HCT116 (cell line): ENCODE results near the gene CHD1L. TPM values are rescaled to one million over a fixed set of nuclear protein-coding genes. Genes with fewer than 3 reads are reported as not detected.

Experiments used
- ATAC-seq: fragments of 200-7000 bp; cut with Tn5 transposase; 2 replicates; pipeline ENCODE4 v1.9.1; 2020; ENCODE audit warnings: mild to moderate bottlenecking, moderate library complexity
- BruUV-seq: library from RNA; stranded (reverse); fragments of 400-500 nt; replicated peaks from 2 replicates; lab custom pipeline; 2021; lab: Mats Ljungman, UMichigan
- CTCF ChIA-PET: fragments of 300-600 bp; sonication (Branson Sonifier 250); formaldehyde crosslinking; loops from one replicate; lab custom pipeline; 2021; ENCODE audit warnings: antibody characterized with exemption; lab: Charles Lee
- POLR2A ChIA-PET: fragments of 300-600, 350-600 bp; sonication (Branson Sonifier 250); formaldehyde crosslinking; loops from one replicate; lab custom pipeline; 2021; ENCODE audit warnings: antibody characterized with exemption; lab: Charles Lee
- RAD21 ChIA-PET, 2 experiments: fragments of 300-600 bp; sonication (Branson Sonifier 250); formaldehyde crosslinking; loops; one replicate each; lab custom pipeline; 2023; ENCODE audit warnings: low total read pairs in 2 of 2; ENCODE audit not compliant: uncharacterized antibody in 2 of 2, unreplicated experiment in 2 of 2, low non-redundant PET in 1 of 2; lab: Charles Lee
- DNase-seq: peaks from one replicate; pipeline ENCODE4 v3.0.0-alpha.2; 2010; ENCODE audit warnings: low read depth, low spot score
- H2AFZ ChIP-seq: fragments of 200-600 bp; shearing (Covaris generic), sonication (generic); 2 replicates; pipeline ENCODE4 v1.6.1; 2017; ENCODE audit warnings: low read depth, mixed run types, mixed read lengths, antibody characterized with exemption, low read length; ENCODE audit not compliant: poor library complexity, severe bottlenecking
- H3K27ac ChIP-seq: 2 replicates; pipeline ENCODE4 v1.5.1; 2012; ENCODE audit warnings: low read depth, low read length
- H3K27me3 ChIP-seq: fragments of 200-600 bp; sonication (generic); 2 replicates; pipeline ENCODE4 v1.6.1; 2016; ENCODE audit warnings: mixed run types, low read length, mixed read lengths; ENCODE audit not compliant: insufficient read depth
- H3K36me3 ChIP-seq, 2 experiments: fragments of 200-500 bp in 1 of 2; fragments of 200-600 bp in 1 of 2; sonication (Bioruptor generic) in 1 of 2; sonication (generic) in 1 of 2; 2 replicates each; pipeline versions ENCODE4 v1.5.1 to v1.6.1; 2014 to 2016; ENCODE audit warnings: low read length in 2 of 2, inconsistent platforms in 1 of 2, mixed read lengths in 1 of 2, mixed run types in 1 of 2; ENCODE audit not compliant: insufficient read depth in 2 of 2, control insufficient read depth in 1 of 2
- H3K4me1 ChIP-seq, 2 experiments: fragments of 200-600 bp in 1 of 2; sonication (generic) in 1 of 2; 2 replicates each; pipeline versions ENCODE4 v1.5.1 to v1.6.1; 2012 to 2017; ENCODE audit warnings: low read length in 2 of 2, inconsistent platforms in 1 of 2, mild to moderate bottlenecking in 1 of 2, mixed read lengths in 1 of 2, mixed run types in 1 of 2, moderate library complexity in 1 of 2; ENCODE audit not compliant: insufficient read depth in 2 of 2, control insufficient read depth in 1 of 2
- H3K4me2 ChIP-seq: fragments of 200-600 bp; sonication (generic); 2 replicates; pipeline ENCODE4 v1.6.1; 2017; ENCODE audit warnings: mixed run types, low read length, mixed read lengths
- H3K4me3 ChIP-seq, 2 experiments: fragments of 200-600 bp in 1 of 2; sonication (generic) in 1 of 2; replicated peaks in 1 of 2; 2 replicates each; pipeline ENCODE4 v1.5.1; 2011 to 2016; ENCODE audit warnings: low read length in 2 of 2, control low read depth in 1 of 2, low read depth in 1 of 2, mild to moderate bottlenecking in 1 of 2, mixed read lengths in 1 of 2, mixed run types in 1 of 2
- H3K79me2 ChIP-seq: fragments of 200-600 bp; sonication (generic); 2 replicates; pipeline ENCODE4 v1.6.1; 2017; ENCODE audit warnings: mild to moderate bottlenecking, mixed run types, low read length, moderate library complexity, mixed read lengths; ENCODE audit not compliant: insufficient read depth
- H3K9ac ChIP-seq: fragments of 200-600 bp; sonication (generic); 2 replicates; pipeline ENCODE4 v1.6.1; 2016; ENCODE audit warnings: low read length, mixed read lengths
- H3K9me2 ChIP-seq: fragments of 200-600 bp; sonication (generic), shearing (Covaris generic); 2 replicates; pipeline ENCODE4 v1.6.1; 2017; ENCODE audit warnings: mixed run types, mild to moderate bottlenecking, moderate library complexity; ENCODE audit not compliant: insufficient read depth
- H3K9me3 ChIP-seq, 2 experiments: fragments of 200-500 bp in 1 of 2; fragments of 200-600 bp in 1 of 2; sonication (Bioruptor generic) in 1 of 2; sonication (generic) in 1 of 2; 2 replicates each; pipeline ENCODE4 v1.6.1; 2014 to 2017; ENCODE audit warnings: low read length in 2 of 2, mixed read lengths in 2 of 2, inconsistent platforms in 1 of 2, low read depth in 1 of 2, mild to moderate bottlenecking in 1 of 2, mixed run types in 1 of 2, moderate library complexity in 1 of 2; ENCODE audit not compliant: control insufficient read depth in 1 of 2, insufficient read depth in 1 of 2
- H4K20me1 ChIP-seq: fragments of 200-600 bp; sonication (generic), shearing (Covaris generic); 2 replicates; pipeline ENCODE4 v1.6.1; 2017; ENCODE audit warnings: mixed run types, mild to moderate bottlenecking, moderate library complexity; ENCODE audit not compliant: insufficient read depth
- CBX3 ChIP-seq: IDR thresholded peaks from 2 replicates; pipeline ENCODE4 v1.6.1; 2012; ENCODE audit warnings: low read depth
- CEBPB ChIP-seq: IDR thresholded peaks from 2 replicates; pipeline ENCODE4 v1.6.1; 2012; ENCODE audit warnings: low read depth
- EGR1 ChIP-seq: IDR thresholded peaks from 2 replicates; pipeline ENCODE4 v1.6.1; 2012; ENCODE audit warnings: low read depth
- ELF1 ChIP-seq: IDR thresholded peaks from 2 replicates; pipeline ENCODE4 v1.6.1; 2012; ENCODE audit warnings: low read depth, borderline replicate concordance
- EZH2 ChIP-seq: fragments of 200-600 bp; sonication (generic); IDR thresholded peaks from 2 replicates; pipeline ENCODE4 v1.6.1; 2017; ENCODE audit warnings: antibody characterized with exemption, mixed run types
- EZH2phosphoT487 ChIP-seq: fragments of 200-600 bp; IDR thresholded peaks from 2 replicates; pipeline ENCODE4 v1.6.1; 2018; ENCODE audit warnings: antibody characterized with exemption, borderline replicate concordance
- POLR2A ChIP-seq: IDR thresholded peaks from 2 replicates; pipeline ENCODE4 v1.7.0; 2011; ENCODE audit warnings: borderline replicate concordance; ENCODE audit not compliant: insufficient read depth, insufficient read length; ENCODE audit errors: extremely low read depth
- POLR2AphosphoS5 ChIP-seq: IDR thresholded peaks from 2 replicates; pipeline ENCODE4 v1.6.1; 2011; ENCODE audit warnings: mild to moderate bottlenecking, low read depth, low read length, moderate library complexity
- RAD21 ChIP-seq: IDR thresholded peaks from 2 replicates; pipeline ENCODE4 v1.6.1; 2012; ENCODE audit warnings: low read depth, mild to moderate bottlenecking
- SP1 ChIP-seq: IDR thresholded peaks from 2 replicates; pipeline ENCODE4 v1.6.1; 2012; ENCODE audit warnings: low read depth
- SRF ChIP-seq: IDR thresholded peaks from 2 replicates; pipeline ENCODE4 v1.6.1; 2012; ENCODE audit warnings: low read depth
- TCF7L2 ChIP-seq: IDR thresholded peaks from 2 replicates; pipeline ENCODE4 v1.7.0; 2011; ENCODE audit warnings: borderline replicate concordance, inconsistent platforms; ENCODE audit not compliant: insufficient read depth, insufficient read length; ENCODE audit errors: extremely low read depth
- YY1 ChIP-seq: IDR thresholded peaks from 2 replicates; pipeline ENCODE4 v1.6.1; 2011; ENCODE audit warnings: low read length, low read depth, moderate library complexity, mild to moderate bottlenecking; ENCODE audit not compliant: insufficient replicate concordance; ENCODE audit errors: extremely low read depth
- ZFX ChIP-seq: fragments of 450-650 bp; IDR thresholded peaks from 2 replicates; pipeline ENCODE4 v1.6.1; 2017
- ZNF274 ChIP-seq: fragments of 200-500 bp; sonication (Bioruptor generic); IDR thresholded peaks from 2 replicates; pipeline ENCODE4 v1.6.1; 2014; ENCODE audit warnings: mild to moderate bottlenecking, low read depth, low read length, inconsistent platforms
- intact Hi-C: fragments of 100-400 bp; cut with micrococcal nuclease; formaldehyde crosslinking; loops from 2 replicates; pipeline ENCODE4 v1.10.0; 2022
- total RNA-seq: library from RNA; stranded (reverse); gene quantifications from one replicate; pipeline ENCODE4 v1.2.1, GENCODE V29; 2021; ENCODE audit not compliant: unreplicated experiment
- TF ChIP-seq, protein P1 (sequence below): IDR thresholded peaks from 2 replicates; pipeline ENCODE4 v1.6.1; 2012; ENCODE audit warnings: low read depth
- TF ChIP-seq, protein P2 (sequence below): IDR thresholded peaks from 2 replicates; pipeline ENCODE4 v1.6.1; 2012

Gene CHD1L
- total RNA-seq, 1 experiment from 2014 or later: 52.0 TPM

DNA sequence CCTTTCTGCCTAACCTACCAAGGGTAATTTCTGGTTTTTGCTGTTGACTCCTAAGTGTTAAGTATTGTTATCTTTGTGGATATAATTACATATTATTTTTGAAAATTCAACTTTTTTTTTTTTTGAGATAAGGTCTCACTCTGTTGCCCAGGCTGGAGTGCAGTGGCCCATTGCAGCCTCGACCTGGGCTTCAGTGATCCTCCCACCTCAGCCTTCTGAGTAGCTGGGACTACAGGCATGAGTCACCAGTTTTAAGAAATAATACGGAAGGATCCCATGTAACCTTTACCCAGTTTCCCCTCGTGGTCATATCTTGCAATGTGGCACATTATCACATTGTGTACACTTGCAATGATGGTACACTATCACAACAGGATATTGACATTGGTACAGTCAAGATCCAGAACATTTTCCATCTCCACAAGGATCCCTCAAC, 3.1 kb downstream of the CHD1L start:
- ATAC-seq (no peak), DNase-seq (no peak)
- H3K9me2 ChIP-seq: no peaks in the 10 kb centered on the region
- H3K27me3 ChIP-seq: no peaks in the 10 kb centered on the region
- no peaks in the 10 kb centered on the region for H3K9me3 ChIP-seq
- no peak overlapping the region for H3K4me2 ChIP-seq
- no peaks in the 10 kb centered on the region for H3K36me3 ChIP-seq
- ChIA-PET RAD21 (no interaction called here), CTCF (no interaction called here), POLR2A (no interaction called here)
- no peak overlapping the region for H2AFZ ChIP-seq
- H3K4me3 ChIP-seq: no peak overlapping the region
- peaks cover 8 to 35% of the 10 kb centered on the region in 2 experiments; a peak in 3 of 4 replicates for H3K4me1 ChIP-seq
- TF ChIP-seq SP1: no peak
- no peak for TF ChIP-seq POLR2A
- no peak for TF ChIP-seq ELF1
- TF ChIP-seq EZH2phosphoT487: no peak
- TF ChIP-seq EZH2: no peak
- TF ChIP-seq ZFX: no peak
- intact Hi-C loops: no loop called here
- no peak overlapping the region for H3K27ac ChIP-seq
- H3K9ac ChIP-seq: no peak overlapping the region
- H3K79me2 ChIP-seq: peaks cover 77% of the 10 kb centered on the region
- BruUV-seq: no TSS peak
- H4K20me1 ChIP-seq: peaks cover 14% of the 10 kb centered on the region; the same call in 1 of the 2 replicates

DNA sequence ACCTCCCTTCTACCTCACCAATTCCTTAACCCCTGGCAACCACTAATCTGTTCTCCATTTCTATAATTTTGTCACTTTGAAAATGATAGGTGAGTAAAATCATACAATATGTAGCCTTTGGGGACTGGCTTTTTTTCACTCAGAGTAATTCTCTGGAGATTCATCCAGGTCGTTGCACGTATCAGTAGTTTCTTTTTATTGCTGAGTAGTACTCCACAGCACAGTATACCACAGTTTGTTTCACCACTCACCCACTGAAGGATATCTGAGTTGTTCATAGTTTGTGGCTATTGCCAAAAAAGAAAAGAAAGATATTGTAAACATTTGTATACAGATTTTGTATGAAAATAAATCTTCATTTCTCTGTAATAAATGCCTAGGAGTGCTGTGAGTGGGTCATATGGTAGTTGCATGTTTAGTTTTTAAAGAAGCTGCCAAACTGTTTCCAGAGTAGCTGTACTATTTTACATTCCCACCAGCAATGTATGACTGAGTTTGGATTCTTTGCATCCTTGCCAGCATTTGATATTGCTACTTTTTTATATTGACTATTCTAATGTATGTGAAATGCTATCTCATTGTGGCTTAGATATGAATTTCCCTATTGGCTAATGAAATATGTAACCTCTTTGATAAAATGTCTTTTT, 3.7 kb downstream of the CHD1L start:
- ChIA-PET CTCF (no interaction called here), POLR2A (no interaction called here), RAD21 (no interaction called here)
- H4K20me1 ChIP-seq: peaks cover 14% of the 10 kb centered on the region; the same call in 1 of the 2 replicates
- no peaks in the 10 kb centered on the region for H3K27me3 ChIP-seq
- H3K4me2 ChIP-seq: no peak overlapping the region; the same call in 1 of the 2 replicates
- no peak overlapping the region for H2AFZ ChIP-seq
- H3K9ac ChIP-seq: no peak overlapping the region
- intact Hi-C loops: no loop called here
- BruUV-seq: no TSS peak
- DNase-seq (no peak), ATAC-seq (no peak)
- H3K4me3 ChIP-seq: no peak overlapping the region
- H3K9me2 ChIP-seq: no peaks in the 10 kb centered on the region
- no peaks in the 10 kb centered on the region for H3K9me3 ChIP-seq
- H3K79me2 ChIP-seq: peaks cover 82% of the 10 kb centered on the region
- H3K27ac ChIP-seq: no peak overlapping the region
- H3K4me1 ChIP-seq: peaks cover 8 to 35% of the 10 kb centered on the region in 2 experiments; a peak in 3 of 4 replicates
- H3K36me3 ChIP-seq: no peaks in the 10 kb centered on the region
- TF ChIP-seq EGR1: no peak
- no peak for TF ChIP-seq CEBPB
- TF ChIP-seq, protein P1, sequence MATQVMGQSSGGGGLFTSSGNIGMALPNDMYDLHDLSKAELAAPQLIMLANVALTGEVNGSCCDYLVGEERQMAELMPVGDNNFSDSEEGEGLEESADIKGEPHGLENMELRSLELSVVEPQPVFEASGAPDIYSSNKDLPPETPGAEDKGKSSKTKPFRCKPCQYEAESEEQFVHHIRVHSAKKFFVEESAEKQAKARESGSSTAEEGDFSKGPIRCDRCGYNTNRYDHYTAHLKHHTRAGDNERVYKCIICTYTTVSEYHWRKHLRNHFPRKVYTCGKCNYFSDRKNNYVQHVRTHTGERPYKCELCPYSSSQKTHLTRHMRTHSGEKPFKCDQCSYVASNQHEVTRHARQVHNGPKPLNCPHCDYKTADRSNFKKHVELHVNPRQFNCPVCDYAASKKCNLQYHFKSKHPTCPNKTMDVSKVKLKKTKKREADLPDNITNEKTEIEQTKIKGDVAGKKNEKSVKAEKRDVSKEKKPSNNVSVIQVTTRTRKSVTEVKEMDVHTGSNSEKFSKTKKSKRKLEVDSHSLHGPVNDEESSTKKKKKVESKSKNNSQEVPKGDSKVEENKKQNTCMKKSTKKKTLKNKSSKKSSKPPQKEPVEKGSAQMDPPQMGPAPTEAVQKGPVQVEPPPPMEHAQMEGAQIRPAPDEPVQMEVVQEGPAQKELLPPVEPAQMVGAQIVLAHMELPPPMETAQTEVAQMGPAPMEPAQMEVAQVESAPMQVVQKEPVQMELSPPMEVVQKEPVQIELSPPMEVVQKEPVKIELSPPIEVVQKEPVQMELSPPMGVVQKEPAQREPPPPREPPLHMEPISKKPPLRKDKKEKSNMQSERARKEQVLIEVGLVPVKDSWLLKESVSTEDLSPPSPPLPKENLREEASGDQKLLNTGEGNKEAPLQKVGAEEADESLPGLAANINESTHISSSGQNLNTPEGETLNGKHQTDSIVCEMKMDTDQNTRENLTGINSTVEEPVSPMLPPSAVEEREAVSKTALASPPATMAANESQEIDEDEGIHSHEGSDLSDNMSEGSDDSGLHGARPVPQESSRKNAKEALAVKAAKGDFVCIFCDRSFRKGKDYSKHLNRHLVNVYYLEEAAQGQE: no peak
- no peak for TF ChIP-seq CBX3
- TF ChIP-seq SP1: no peak
- no peak for TF ChIP-seq YY1
- TF ChIP-seq, protein P2, sequence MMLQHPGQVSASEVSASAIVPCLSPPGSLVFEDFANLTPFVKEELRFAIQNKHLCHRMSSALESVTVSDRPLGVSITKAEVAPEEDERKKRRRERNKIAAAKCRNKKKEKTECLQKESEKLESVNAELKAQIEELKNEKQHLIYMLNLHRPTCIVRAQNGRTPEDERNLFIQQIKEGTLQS: no peak
- no peak for TF ChIP-seq POLR2AphosphoS5
- TF ChIP-seq RAD21: no peak
- TF ChIP-seq SRF: no peak
- no peak for TF ChIP-seq ZNF274
- no peak for TF ChIP-seq TCF7L2
- TF ChIP-seq ELF1: no peak
- TF ChIP-seq POLR2A: no peak
